ENCODE results near the gene ADORA2A.

Gene ADORA2A

GRCh38 chr22:24413736-24414385 is 13.5 kb upstream of the ADORA2A start:
- no peaks in the 10 kb centered on the region for H3K79me1 ChIP-seq (ENCODE audit: low read length)
- H3K4me2 ChIP-seq (ENCODE audit: low read length) = no peak overlapping the region
- H4K12ac ChIP-seq (ENCODE audit: low read depth, low read length) = no peak overlapping the region
- no peak overlapping the region for H2BK5ac ChIP-seq (ENCODE audit: low read depth, low read length, poor library complexity)
- no peak overlapping the region for H3K18ac ChIP-seq (ENCODE audit: low read length)
- H2BK12ac ChIP-seq (ENCODE audit: low read length) = no peak overlapping the region
- no CpG with 5 or more reads among the region's 18 CpGs for WGBS (ENCODE audit: extremely low coverage, insufficient coverage, insufficient read length)
- H3K23ac ChIP-seq (ENCODE audit: low read length) = no peak overlapping the region
- H3K4ac ChIP-seq (ENCODE audit: low read depth, low read length) = no peak overlapping the region
- H3K9ac ChIP-seq (ENCODE audit: low read length) = no peak overlapping the region
- no peak overlapping the region for H2AFZ ChIP-seq (ENCODE audit: insufficient read depth, low read length, poor library complexity)
- no peak for DNase-seq
- H3K79me2 ChIP-seq (ENCODE audit: control insufficient read depth, insufficient read depth, low read length, poor library complexity) = no peaks in the 10 kb centered on the region
- no peak overlapping the region for H2AK5ac ChIP-seq (ENCODE audit: low read length)
- no peak overlapping the region for H3K27ac ChIP-seq (ENCODE audit: low read depth, low read length)
- no peak overlapping the region for H2BK120ac ChIP-seq (ENCODE audit: insufficient read depth, low read length, poor library complexity)
- no peaks in the 10 kb centered on the region for H3K27me3 ChIP-seq (ENCODE audit: insufficient read depth, low read length)
- no peak overlapping the region for H3K4me3 ChIP-seq (ENCODE audit: low read depth, low read length)
- H4K8ac ChIP-seq (ENCODE audit: low read depth, low read length) = no peak overlapping the region
- H3K14ac ChIP-seq (ENCODE audit: low read length) = no peak overlapping the region
- peaks cover 1% of the 10 kb centered on the region for H3K9me3 ChIP-seq (ENCODE audit: insufficient read depth, low read depth, low read length)
- H3K4me1 ChIP-seq (ENCODE audit: control insufficient read depth in 1 of 2, insufficient read depth in 2 of 2, low read length in 2 of 2) = no peaks in the 10 kb centered on the region
- no peak overlapping the region for H4K91ac ChIP-seq (ENCODE audit: low read depth, low read length)
- peaks cover 42 to 59% of the 10 kb centered on the region in 2 experiments for H3K36me3 ChIP-seq (ENCODE audit: control insufficient read depth in 1 of 2, insufficient read depth in 2 of 2, low read length in 2 of 2)

- H4K8ac ChIP-seq (ENCODE audit: low read depth, low read length) = no peak overlapping the region
- H3K9me3 ChIP-seq (ENCODE audit: insufficient read depth, low read depth, low read length) = peaks cover 1% of the 10 kb centered on the region
- no peak overlapping the region for H2BK12ac ChIP-seq (ENCODE audit: low read length)
- no peak overlapping the region for H3K27ac ChIP-seq (ENCODE audit: low read depth, low read length)
- H3K4me1 ChIP-seq (ENCODE audit: control insufficient read depth in 1 of 2, insufficient read depth in 2 of 2, low read length in 2 of 2) = peaks cover 0 to under 1% of the 10 kb centered on the region in 2 experiments
- H3K4ac ChIP-seq (ENCODE audit: low read depth, low read length) = no peak overlapping the region
- no peak for DNase-seq
- no CpG with 5 or more reads among the region's 21 CpGs for WGBS (ENCODE audit: extremely low coverage, insufficient coverage, insufficient read length)
- H3K9ac ChIP-seq (ENCODE audit: low read length) = no peak overlapping the region
- no peak overlapping the region for H3K14ac ChIP-seq (ENCODE audit: low read length)
- no peaks in the 10 kb centered on the region for H3K27me3 ChIP-seq (ENCODE audit: insufficient read depth, low read length)
- no peaks in the 10 kb centered on the region for H3K79me2 ChIP-seq (ENCODE audit: control insufficient read depth, insufficient read depth, low read length, poor library complexity)
- H2BK5ac ChIP-seq (ENCODE audit: low read depth, low read length, poor library complexity) = no peak overlapping the region
- no peak overlapping the region for H2AFZ ChIP-seq (ENCODE audit: insufficient read depth, low read length, poor library complexity)
- H2AK5ac ChIP-seq (ENCODE audit: low read length) = no peak overlapping the region
- no peak overlapping the region for H3K4me2 ChIP-seq (ENCODE audit: low read length)
- no peaks in the 10 kb centered on the region for H3K79me1 ChIP-seq (ENCODE audit: low read length)
- H3K36me3 ChIP-seq (ENCODE audit: control insufficient read depth in 1 of 2, insufficient read depth in 2 of 2, low read length in 2 of 2) = peaks cover 42 to 62% of the 10 kb centered on the region in 2 experiments
- no peak overlapping the region for H3K23ac ChIP-seq (ENCODE audit: low read length)
- H4K91ac ChIP-seq (ENCODE audit: low read depth, low read length) = no peak overlapping the region
- no peak overlapping the region for H2BK120ac ChIP-seq (ENCODE audit: insufficient read depth, low read length, poor library complexity)
- H4K12ac ChIP-seq (ENCODE audit: low read depth, low read length) = no peak overlapping the region
- H3K18ac ChIP-seq (ENCODE audit: low read length) = no peak overlapping the region
- no peak overlapping the region for H3K4me3 ChIP-seq (ENCODE audit: low read depth, low read length)
Observed at GRCh38 chr22:24414523-24414922, 12.9 kb upstream of the ADORA2A start.

GRCh38 chr22:24414984-24415945 is 12.1 kb upstream of the ADORA2A start:
- no peak overlapping the region for H2BK120ac ChIP-seq (ENCODE audit: insufficient read depth, low read length, poor library complexity)
- no peak overlapping the region for H2BK5ac ChIP-seq (ENCODE audit: low read depth, low read length, poor library complexity)
- H4K8ac ChIP-seq (ENCODE audit: low read depth, low read length) = no peak overlapping the region
- no peaks in the 10 kb centered on the region for H3K27me3 ChIP-seq (ENCODE audit: insufficient read depth, low read length)
- no peak overlapping the region for H3K23ac ChIP-seq (ENCODE audit: low read length)
- no peaks in the 10 kb centered on the region for H3K79me2 ChIP-seq (ENCODE audit: control insufficient read depth, insufficient read depth, low read length, poor library complexity)
- H3K9ac ChIP-seq (ENCODE audit: low read length) = no peak overlapping the region
- H2AFZ ChIP-seq (ENCODE audit: insufficient read depth, low read length, poor library complexity) = no peak overlapping the region
- H2AK5ac ChIP-seq (ENCODE audit: low read length) = no peak overlapping the region
- no peak overlapping the region for H3K27ac ChIP-seq (ENCODE audit: low read depth, low read length)
- no peak overlapping the region for H4K91ac ChIP-seq (ENCODE audit: low read depth, low read length)
- no peak overlapping the region for H3K4me2 ChIP-seq (ENCODE audit: low read length)
- no peak overlapping the region for H2BK12ac ChIP-seq (ENCODE audit: low read length)
- H3K14ac ChIP-seq (ENCODE audit: low read length) = no peak overlapping the region
- H3K18ac ChIP-seq (ENCODE audit: low read length) = no peak overlapping the region
- peaks cover 1% of the 10 kb centered on the region for H3K9me3 ChIP-seq (ENCODE audit: insufficient read depth, low read depth, low read length)
- DNase-seq = no peak
- peaks cover 0 to 2% of the 10 kb centered on the region in 2 experiments for H3K4me1 ChIP-seq (ENCODE audit: control insufficient read depth in 1 of 2, insufficient read depth in 2 of 2, low read length in 2 of 2)
- H3K36me3 ChIP-seq (ENCODE audit: control insufficient read depth in 1 of 2, insufficient read depth in 2 of 2, low read length in 2 of 2) = peaks cover 42 to 62% of the 10 kb centered on the region in 2 experiments
- no CpG with 5 or more reads among the region's 26 CpGs for WGBS (ENCODE audit: extremely low coverage, insufficient coverage, insufficient read length)
- no peak overlapping the region for H3K4me3 ChIP-seq (ENCODE audit: low read depth, low read length)
- no peak overlapping the region for H3K4ac ChIP-seq (ENCODE audit: low read depth, low read length)
- no peak overlapping the region for H4K12ac ChIP-seq (ENCODE audit: low read depth, low read length)
- H3K79me1 ChIP-seq (ENCODE audit: low read length) = no peaks in the 10 kb centered on the region

- H3K4ac ChIP-seq (ENCODE audit: low read depth, low read length) = no peak overlapping the region
- no peak overlapping the region for H2BK5ac ChIP-seq (ENCODE audit: low read depth, low read length, poor library complexity)
- H4K12ac ChIP-seq (ENCODE audit: low read depth, low read length) = no peak overlapping the region
- no peak overlapping the region for H3K4me2 ChIP-seq (ENCODE audit: low read length)
- no peak overlapping the region for H3K27ac ChIP-seq (ENCODE audit: low read depth, low read length)
- H3K9ac ChIP-seq (ENCODE audit: low read length) = no peak overlapping the region
- H3K79me1 ChIP-seq (ENCODE audit: low read length) = no peaks in the 10 kb centered on the region
- H3K4me1 ChIP-seq (ENCODE audit: control insufficient read depth in 1 of 2, insufficient read depth in 2 of 2, low read length in 2 of 2) = peaks cover 0 to 2% of the 10 kb centered on the region in 2 experiments
- no peak overlapping the region for H2BK120ac ChIP-seq (ENCODE audit: insufficient read depth, low read length, poor library complexity)
- no peaks in the 10 kb centered on the region for H3K27me3 ChIP-seq (ENCODE audit: insufficient read depth, low read length)
- no peak overlapping the region for H4K8ac ChIP-seq (ENCODE audit: low read depth, low read length)
- H4K91ac ChIP-seq (ENCODE audit: low read depth, low read length) = no peak overlapping the region
- H3K36me3 ChIP-seq (ENCODE audit: control insufficient read depth in 1 of 2, insufficient read depth in 2 of 2, low read length in 2 of 2) = peaks cover 42 to 62% of the 10 kb centered on the region in 2 experiments
- H3K9me3 ChIP-seq (ENCODE audit: insufficient read depth, low read depth, low read length) = peaks cover 1% of the 10 kb centered on the region
- no peak overlapping the region for H3K18ac ChIP-seq (ENCODE audit: low read length)
- H3K4me3 ChIP-seq (ENCODE audit: low read depth, low read length) = no peak overlapping the region
- no peak for DNase-seq
- no peak overlapping the region for H3K23ac ChIP-seq (ENCODE audit: low read length)
- no peak overlapping the region for H2AFZ ChIP-seq (ENCODE audit: insufficient read depth, low read length, poor library complexity)
- no CpG with 5 or more reads among the region's 8 CpGs for WGBS (ENCODE audit: extremely low coverage, insufficient coverage, insufficient read length)
- H2AK5ac ChIP-seq (ENCODE audit: low read length) = no peak overlapping the region
- no peaks in the 10 kb centered on the region for H3K79me2 ChIP-seq (ENCODE audit: control insufficient read depth, insufficient read depth, low read length, poor library complexity)
- no peak overlapping the region for H2BK12ac ChIP-seq (ENCODE audit: low read length)
- H3K14ac ChIP-seq (ENCODE audit: low read length) = no peak overlapping the region
Observed at GRCh38 chr22:24416095-24416494, 11.3 kb upstream of the ADORA2A start.

All from trophoblast cell (in vitro differentiated cells and primary cell).